Endothelial cell (in vitro differentiated cells): Measurements from ENCODE around the gene ECE1. TPM values are rescaled to one million over a fixed set of nuclear protein-coding genes. Genes with fewer than 3 reads are reported as not detected.
A peak's percentile ranks its signal among the peaks of the same experiment; 100 is the strongest.

Source experiments
- DNase-seq: peaks from one replicate; pipeline ENCODE4 v3.0.0; 2021; ENCODE audit warnings: low spot score
- H3K27ac Mint-ChIP-seq: one replicate; pipeline ENCODE4 v1.8.0; 2021; ENCODE audit warnings: mixed read lengths, inconsistent platforms; ENCODE audit not compliant: unreplicated experiment
- H3K27me3 Mint-ChIP-seq: one replicate; pipeline ENCODE4 v1.8.0; 2021; ENCODE audit warnings: mild to moderate bottlenecking, moderate library complexity, mixed read lengths, inconsistent platforms; ENCODE audit not compliant: unreplicated experiment
- H3K36me3 Mint-ChIP-seq: one replicate; pipeline ENCODE4 v1.8.0; 2021; ENCODE audit warnings: mild to moderate bottlenecking, low read depth, mixed read lengths, inconsistent platforms; ENCODE audit not compliant: unreplicated experiment
- H3K4me1 Mint-ChIP-seq: one replicate; pipeline ENCODE4 v1.8.0; 2021; ENCODE audit warnings: mild to moderate bottlenecking, mixed read lengths, inconsistent platforms; ENCODE audit not compliant: unreplicated experiment
- H3K4me3 Mint-ChIP-seq: one replicate; pipeline ENCODE4 v1.8.0; 2021; ENCODE audit warnings: mild to moderate bottlenecking, mixed read lengths, inconsistent platforms; ENCODE audit not compliant: unreplicated experiment
- H3K9me3 Mint-ChIP-seq: one replicate; pipeline ENCODE4 v1.8.0; 2021; ENCODE audit warnings: mixed read lengths, inconsistent platforms; ENCODE audit not compliant: unreplicated experiment
- CTCF ChIP-seq: fragments of 200-600 bp; sonication (generic); IDR thresholded peaks from one replicate; pipeline ENCODE4 v1.5.0; 2021; ENCODE audit warnings: antibody characterized with exemption; ENCODE audit not compliant: unreplicated experiment
- total RNA-seq: library from RNA; stranded (reverse); fragmentation: NEBNext Ultra II Directional; extraction: Animal tissue kit (Norgen Biotek cat#: 25700); gene quantifications from one replicate; pipeline ENCODE4 v1.2.1, GENCODE V29; 2021; ENCODE audit not compliant: unreplicated experiment

ECE1 gene
- total RNA-seq, 1 donor from 2014 or later, result 328 TPM

GRCh38 chr1:21246905-21247642 lies 43.2 kb downstream of the ECE1 start:
- Mint-ChIP-seq H3K27me3 (no peaks in the 10 kb centered on the region), H3K9me3 (no peaks in the 10 kb centered on the region), H3K4me1 (no peaks in the 10 kb centered on the region), H3K36me3 (peaks cover 44% of the 10 kb centered on the region), H3K27ac (no peak overlapping the region), H3K4me3 (no peak overlapping the region)
- TF ChIP-seq CTCF, result no peak
- no peak for DNase-seq

- Mint-ChIP-seq H3K27ac (no peak overlapping the region), H3K27me3 (no peaks in the 10 kb centered on the region), H3K36me3 (peaks cover 45% of the 10 kb centered on the region), H3K4me3 (peak overlapping the region; percentile 5), H3K9me3 (no peaks in the 10 kb centered on the region), H3K4me1 (no peaks in the 10 kb centered on the region)
- DNase-seq, result no peak
- no peak for TF ChIP-seq CTCF
Measured at GRCh38 chr1:21245688-21246229, 44.5 kb downstream of the ECE1 start.

GRCh38 chr1:21244986-21245687 lies 45.1 kb downstream of the ECE1 start:
- peak; percentile 66 for TF ChIP-seq CTCF
- Mint-ChIP-seq H3K4me1 (no peaks in the 10 kb centered on the region), H3K4me3 (peak overlapping the region; percentile 5), H3K9me3 (no peaks in the 10 kb centered on the region), H3K27ac (no peak overlapping the region), H3K36me3 (peaks cover 43% of the 10 kb centered on the region), H3K27me3 (no peaks in the 10 kb centered on the region)
- DNase-seq, result peak; percentile 47

- Mint-ChIP-seq H3K27ac (no peak overlapping the region), H3K36me3 (peaks cover 41% of the 10 kb centered on the region), H3K9me3 (no peaks in the 10 kb centered on the region), H3K4me3 (no peak overlapping the region), H3K4me1 (no peaks in the 10 kb centered on the region), H3K27me3 (no peaks in the 10 kb centered on the region)
- no peak for TF ChIP-seq CTCF
- no peak for DNase-seq
Measured at GRCh38 chr1:21244154-21244553, 46.1 kb downstream of the ECE1 start.

- Mint-ChIP-seq H3K27ac (no peak overlapping the region), H3K27me3 (no peaks in the 10 kb centered on the region), H3K9me3 (no peaks in the 10 kb centered on the region), H3K4me1 (no peaks in the 10 kb centered on the region), H3K36me3 (peaks cover 45% of the 10 kb centered on the region), H3K4me3 (no peak overlapping the region)
- no peak for DNase-seq
- TF ChIP-seq CTCF, result no peak
Measured at GRCh38 chr1:21242846-21243245, 47.4 kb downstream of the ECE1 start.
